GM21723 (cell line): ENCODE measurements around the gene ARID4A.
A peak's percentile ranks its signal among the peaks of the same experiment; 100 is the strongest.
"Not testable (repeated sequence)": the region's sequence is repeated elsewhere in the genome, so short reads cannot be mapped to it uniquely, and the experiment has no call there.

ENCODE experiments used
- ATAC-seq: cut with Tn5 transposase; IDR thresholded peaks from one replicate; pipeline ENCODE4 v1.9.1; 2021; ENCODE audit warnings: mild to moderate bottlenecking, moderate library complexity; ENCODE audit not compliant: unreplicated experiment

The ARID4A gene

DNA sequence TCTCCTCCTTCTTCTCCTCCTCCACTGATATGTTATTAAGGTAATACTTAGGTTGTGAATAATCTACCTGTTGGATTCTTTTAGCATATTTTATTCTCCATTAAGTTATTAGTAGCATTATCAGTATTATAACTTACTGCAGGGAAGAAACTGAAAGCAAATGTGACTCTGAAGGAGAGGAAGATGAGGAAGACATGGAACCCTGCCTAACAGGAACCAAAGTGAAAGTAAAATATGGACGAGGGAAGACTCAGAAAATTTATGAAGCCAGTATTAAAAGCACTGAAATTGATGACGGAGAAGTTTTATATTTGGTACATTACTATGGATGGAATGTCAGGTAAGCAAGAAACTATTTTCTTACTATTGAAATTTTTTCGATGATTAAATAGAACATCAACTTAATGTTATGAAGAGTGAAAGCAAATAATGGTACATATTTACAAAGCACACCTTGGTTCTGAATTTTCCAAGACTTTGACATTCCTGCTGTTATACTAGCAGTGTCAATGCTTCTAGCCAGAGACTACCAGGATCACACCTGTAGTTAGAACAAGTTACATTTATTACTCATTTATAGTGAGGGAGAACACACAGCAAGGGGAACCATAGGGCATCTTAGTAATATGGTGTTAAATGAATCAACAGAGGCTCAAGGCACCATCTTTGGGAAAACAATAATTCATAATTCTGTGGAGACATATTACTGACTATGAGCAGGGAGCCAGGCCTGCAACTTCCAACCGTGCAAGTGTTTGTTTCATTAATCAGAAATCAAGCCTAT is 55.4 kb downstream of the ARID4A start:
- no peak for ATAC-seq

DNA sequence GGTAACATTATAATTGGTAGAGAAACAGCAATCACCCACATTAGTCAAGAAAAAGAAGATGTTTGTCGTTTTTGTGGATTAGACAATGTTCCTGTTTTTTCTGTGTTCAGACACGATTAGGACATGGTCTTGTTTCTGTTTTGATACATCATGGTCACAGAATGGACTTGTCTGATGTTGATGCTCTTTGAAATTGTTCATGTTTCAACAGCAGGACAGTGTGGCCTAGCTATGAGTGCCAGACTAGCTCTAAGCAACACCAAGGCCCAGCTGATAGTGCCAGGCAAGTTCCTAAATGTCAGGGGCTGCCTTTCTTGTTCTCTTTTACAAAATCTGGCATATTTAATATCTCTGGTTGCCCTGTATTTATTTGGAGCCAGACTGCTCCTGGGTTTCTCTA is 56.5 kb downstream of the ARID4A start:
- ATAC-seq = no peak

DNA sequence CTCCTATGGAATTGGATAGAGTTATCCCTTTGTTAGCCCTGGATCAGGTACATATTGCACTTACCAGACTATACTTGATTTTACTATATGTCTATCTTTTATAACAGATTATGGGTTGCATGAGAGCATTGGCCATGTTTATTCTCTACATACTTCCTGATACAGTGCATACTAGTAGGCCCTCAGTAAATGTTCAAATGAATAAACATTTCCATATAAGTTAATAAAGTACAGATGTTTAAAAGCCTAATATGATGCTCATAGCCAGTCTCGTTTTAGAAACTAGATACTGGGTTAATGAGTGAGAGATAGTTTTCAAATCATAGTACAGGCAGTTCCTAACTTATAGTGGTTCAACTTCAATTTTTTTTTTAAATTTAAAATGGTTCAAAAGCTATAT is 57.9 kb downstream of the ARID4A start:
- ATAC-seq = no peak

DNA sequence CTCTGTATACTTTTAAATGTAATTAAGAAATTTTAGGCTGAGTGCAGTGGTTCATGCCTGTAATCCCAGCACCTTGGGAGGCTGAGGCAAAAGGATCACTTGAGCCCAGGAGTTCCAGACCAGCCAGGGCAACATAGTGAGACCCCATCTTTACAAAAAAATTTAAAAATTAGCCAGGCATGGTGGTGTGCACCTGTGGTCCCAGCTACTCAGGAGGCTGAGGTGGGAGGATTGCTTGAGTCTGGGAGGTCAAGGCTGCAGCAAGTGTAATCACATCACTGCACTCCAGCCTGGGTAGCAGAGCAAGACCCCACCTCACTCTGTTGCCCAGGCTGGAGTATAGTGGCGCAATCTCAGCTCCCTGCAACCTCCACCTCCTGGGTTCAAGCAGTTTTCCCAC is 63.9 kb downstream of the ARID4A start:
- not testable (repeated sequence) for ATAC-seq

DNA sequence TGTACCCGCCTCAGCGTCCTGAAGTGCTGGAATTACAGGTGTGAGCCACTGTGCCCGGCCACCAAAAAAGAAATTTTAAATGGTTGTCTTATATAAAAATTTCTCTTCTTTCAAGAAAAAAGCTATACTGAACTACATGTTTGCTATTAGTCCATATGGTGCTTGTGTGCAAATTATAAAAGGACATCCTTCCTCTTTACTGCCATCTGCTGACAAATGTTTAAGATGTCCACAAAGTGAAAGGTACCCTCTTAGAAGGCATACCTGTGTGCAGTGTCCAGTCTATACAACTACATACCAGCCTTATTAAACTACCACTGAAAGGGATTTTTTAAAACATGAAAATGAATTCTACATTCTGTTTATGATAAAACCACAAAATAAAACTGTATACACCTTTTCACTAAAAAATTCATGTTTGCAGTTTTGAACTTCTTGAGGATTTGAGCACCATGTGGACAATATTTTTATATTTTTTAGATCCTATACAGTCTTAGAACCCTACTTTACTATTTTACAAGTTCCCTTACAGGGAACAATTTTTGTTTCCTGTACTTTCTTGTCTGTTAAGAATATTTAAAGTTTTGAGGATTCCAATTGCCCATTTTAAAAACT is 64.5 kb downstream of the ARID4A start:
- ATAC-seq = peak; percentile 72

DNA sequence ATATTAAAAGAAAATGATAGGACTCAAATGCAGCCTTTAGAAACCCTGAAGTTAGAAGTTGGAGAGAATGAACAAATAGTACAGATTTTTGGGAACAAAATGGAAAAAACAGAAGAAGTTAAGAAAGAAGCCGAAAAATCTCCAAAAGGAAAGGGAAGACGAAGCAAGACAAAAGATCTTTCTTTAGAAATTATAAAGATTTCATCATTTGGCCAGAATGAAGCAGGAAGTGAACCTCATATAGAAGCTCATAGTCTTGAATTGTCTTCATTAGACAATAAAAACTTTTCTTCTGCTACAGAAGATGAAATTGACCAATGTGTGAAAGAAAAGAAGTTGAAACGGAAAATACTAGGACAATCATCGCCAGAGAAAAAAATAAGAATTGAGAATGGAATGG is 66.0 kb downstream of the ARID4A start:
- ATAC-seq = no peak

DNA sequence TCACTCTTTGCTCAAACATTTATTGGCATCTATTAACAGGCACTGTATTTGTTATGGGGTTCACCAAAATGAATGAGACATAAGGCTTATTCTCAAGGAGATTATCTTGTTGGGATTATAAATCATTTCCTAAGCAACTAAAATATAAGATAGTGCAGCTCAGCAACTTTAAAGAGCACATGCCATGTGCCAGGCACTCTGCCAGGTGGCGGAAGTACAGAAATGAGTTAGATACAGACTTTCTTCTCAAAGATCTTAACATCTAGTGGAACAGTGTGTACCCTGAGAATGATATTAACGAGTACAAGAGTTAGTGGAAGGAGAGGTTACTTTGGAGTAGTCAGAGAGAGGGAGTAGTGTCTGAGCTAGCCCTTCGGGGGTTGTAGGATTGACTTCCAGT is 68.9 kb downstream of the ARID4A start:
- ATAC-seq = no peak

DNA sequence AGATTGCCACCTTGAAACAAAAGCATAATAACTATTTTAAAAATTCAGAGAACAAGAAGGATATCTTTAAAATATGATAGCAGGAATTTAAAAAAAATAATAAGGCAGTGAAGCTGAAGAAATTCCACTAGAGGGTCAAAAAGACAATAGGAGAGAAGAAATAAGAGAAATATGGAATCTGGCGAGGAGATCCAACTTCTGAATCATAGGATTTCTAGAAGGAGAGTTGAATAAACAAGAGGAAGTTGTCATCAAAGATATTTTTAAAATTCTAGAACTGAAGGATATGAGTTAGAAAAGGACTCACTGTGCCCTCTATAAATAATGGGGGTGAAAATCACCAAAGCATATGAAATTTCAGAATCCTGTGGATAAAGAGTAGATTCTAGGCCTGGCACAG is 70.6 kb downstream of the ARID4A start:
- no peak for ATAC-seq

DNA sequence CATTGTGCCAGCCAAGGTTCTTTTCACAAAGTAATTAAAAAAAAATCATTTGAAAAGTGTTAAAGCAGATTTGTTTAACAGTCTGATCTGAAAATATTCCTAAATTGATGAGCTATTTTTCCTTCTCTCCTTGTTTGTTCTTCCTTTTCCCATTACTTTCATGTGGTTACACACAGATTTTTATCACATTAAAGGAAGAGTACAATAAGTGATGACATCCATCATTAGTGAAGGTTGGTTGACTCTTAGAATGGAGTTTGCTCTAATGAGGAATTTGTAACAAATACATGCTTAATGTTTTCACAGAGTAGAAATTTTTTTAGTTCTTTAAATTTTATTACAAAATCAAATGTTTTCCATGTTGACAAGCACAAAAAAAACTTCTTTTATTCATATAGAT is 78.4 kb downstream of the ARID4A start:
- ATAC-seq = no peak

DNA sequence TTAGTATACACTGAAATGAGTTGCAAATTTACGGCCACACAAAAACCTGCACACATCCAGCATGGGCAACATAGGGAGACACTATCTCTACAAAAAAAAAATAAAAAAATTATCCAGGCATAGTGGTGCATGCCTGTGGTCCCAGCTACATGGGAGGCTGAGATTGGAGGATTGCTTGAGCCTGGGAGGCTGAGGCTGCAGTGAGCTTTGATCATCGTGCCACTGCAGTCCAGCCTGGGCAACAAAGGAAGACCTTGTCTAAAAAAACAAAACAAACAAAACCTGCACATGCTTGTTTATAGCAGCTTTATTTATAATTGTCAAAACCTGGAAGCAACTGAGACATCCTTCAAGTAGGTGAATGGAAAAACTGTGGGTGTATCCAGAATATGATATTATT is 92.5 kb downstream of the ARID4A start:
- ATAC-seq = no peak

DNA sequence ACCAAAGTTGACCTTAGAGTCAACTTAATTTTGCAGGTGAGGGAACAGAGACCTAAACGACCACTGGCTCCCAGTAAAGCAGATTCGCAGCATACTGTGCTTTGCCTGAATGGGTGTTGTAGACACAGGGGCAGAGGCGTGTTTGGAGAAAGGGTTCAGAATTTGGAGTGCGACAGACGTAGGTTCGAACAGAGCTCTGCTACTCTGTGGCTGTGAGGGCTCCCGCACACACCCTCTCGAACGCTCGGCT is 97.1 kb downstream of the ARID4A start:
- ATAC-seq = no peak

DNA sequence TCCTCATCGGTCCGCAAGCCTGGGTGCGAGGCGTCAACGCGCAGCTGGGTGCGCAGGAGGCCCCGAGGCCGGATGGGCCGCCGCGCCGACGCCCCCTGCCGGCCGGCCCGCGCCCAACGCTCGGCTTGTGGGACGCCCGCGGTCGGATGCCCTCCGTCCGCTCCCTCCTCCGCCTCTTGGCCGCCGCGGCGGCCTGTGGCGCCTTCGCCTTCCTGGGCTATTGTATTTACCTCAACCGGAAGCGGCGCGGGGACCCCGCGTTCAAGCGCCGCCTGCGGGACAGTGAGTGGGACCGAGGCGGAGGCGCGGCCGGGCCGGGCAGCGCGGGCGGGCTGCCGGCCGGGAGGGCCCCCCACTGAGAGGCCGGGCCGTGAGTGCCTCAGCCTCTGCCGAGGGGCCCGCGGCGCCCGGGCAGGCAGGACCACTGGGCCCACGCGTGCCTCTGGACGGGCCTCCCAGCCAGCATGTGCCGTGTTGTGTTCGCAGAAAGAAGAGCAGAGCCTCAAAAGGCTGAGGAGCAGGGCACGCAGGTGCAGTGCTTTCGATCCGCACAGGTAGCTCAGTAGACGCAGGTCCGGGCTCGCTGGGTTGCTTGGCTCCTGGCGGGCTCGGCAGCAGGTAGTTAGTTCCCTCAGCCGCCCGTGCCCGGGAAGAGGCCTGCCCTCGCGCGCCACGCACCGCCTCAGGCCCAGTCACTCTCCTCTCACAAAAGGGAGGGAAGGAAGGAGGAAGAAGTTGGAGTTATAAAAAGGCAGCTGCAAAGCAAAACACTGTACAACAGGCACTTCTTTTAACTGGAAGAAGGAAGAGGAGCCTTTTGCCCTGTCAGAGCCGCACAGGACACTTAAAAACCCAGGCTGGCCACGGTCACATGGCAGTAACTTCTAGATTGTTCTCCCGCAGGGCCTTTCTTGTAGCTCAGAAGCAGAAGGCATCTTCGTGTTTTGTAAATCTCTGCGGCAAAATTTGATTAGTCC is 97.7 kb downstream of the ARID4A start, which contains the start of gene TOMM20L:
Gene TOMM20L (plus strand): TSS at position 119 of the 977 bp plus-strand sequence. CDS start 28 bp downstream, at position 147.
- ATAC-seq = peak; percentile 96

DNA sequence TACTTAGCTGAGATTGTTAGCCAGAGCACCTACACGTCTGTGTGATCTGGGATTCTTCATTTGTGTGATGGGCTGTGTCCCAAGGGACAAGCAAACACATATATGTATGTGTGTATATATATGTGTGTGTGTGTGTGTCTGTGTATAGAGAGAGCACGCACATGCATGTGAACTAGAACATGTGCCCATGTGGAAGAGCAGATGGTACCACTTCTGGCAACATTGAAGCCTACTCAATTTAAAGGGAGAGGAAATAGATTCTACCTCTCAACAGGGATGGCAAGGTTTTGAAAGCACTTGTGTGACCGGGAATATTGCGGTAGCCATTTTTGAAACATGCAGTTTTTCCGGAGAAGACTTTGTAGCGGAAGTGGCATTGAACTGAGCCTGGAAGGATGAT is 98.8 kb downstream of the ARID4A start:
- ATAC-seq = no peak

DNA sequence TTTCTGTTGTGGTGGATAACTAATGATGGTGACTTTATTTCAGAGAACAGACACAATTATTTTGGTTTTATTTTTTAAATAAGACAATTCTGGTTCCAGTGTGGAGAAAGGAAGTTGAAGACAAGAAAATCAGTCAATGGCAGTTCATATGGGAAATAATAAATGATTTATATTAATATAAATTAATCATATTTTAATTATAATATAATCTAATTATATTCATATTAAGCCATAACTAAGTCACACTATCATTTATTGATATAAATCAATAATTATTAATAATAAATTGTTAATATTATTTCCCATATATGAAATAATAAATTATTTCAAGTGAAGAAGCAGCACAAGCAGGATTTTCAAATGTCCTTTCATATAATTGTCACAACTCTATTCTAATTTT is 100.1 kb downstream of the ARID4A start:
- ATAC-seq = no peak

DNA sequence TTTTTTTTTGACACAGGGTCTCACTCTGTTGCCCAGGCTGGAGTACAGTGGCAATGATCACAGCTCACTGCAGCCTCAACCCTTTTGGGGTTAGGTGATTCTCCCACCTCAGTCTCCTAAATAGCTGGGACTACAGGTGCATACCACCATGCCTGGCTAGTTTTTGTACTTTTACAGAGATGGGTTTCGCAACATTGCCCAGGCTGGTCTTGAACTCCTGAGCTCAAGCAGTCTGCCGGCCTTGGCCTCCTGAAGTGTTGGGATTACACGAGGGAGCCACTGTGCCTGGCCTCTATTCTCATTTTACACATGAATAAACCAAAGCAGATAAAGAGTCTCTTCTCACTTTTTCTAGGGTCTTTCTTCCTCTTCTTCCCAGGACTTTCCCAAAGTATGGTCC is 100.5 kb downstream of the ARID4A start:
- no peak for ATAC-seq

DNA sequence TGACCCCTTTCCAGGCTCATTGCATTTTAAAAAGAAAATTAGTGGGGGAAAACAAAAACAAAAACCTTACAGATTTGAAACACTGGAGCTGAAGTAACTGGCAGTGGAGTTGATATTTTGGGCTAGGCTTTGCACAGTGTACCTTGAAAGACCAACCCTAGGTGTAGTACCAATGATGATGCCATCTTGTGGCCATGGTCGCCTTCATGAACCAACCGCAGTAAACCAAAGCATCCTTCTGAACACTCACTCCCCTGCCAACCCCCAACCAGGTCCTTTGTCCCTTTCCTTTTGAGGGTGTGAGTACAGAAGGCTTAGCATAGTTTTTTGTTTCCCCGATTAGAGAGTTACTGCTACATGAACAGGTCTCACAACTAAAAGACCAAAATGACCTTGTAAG is 103.2 kb downstream of the ARID4A start:
- no peak for ATAC-seq

DNA sequence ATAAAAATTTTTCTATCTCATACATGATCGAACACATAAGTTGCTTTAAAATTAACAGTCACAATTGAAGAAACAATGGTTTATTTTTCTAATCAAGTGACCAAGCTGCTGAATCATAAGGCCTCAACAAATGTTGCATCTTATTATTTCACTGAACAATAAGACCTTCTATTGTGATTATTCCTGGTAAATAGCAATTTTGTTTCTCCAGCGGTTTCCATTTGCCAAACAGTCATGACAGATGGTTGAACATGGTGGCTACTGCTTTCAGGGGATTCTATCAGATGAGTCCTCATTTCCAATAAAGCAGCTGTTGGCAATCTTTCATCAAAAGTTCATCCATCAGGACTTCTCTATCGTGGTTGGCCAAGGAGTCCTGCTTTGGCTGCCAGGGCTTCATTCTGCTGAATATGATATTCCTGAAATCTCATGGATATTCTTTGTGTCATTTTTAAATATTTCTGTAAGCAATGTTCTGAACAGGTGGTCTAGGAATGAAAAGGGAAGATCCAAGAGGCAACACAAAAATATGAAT is 110.4 kb downstream of the ARID4A start:
- no peak for ATAC-seq

DNA sequence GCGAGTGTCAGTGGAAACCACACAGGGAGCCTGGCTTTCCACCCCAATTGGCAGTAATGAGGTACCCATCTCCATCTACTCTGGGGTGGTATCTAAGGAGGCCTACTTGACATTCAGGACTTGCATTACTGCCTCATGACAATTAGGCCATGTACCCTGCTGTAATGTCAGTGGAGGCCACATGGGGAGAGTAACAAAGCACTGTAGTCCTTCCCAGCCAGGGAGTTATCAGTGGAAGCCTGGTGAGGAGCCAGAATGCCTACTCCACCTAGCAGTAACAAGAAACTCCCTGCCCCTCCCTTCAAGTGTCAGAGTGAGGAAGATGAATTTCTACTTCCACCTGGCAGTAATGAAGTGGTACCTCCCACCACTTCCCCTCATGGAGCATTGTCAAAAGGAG is 116.5 kb downstream of the ARID4A start:
- ATAC-seq = no peak

DNA sequence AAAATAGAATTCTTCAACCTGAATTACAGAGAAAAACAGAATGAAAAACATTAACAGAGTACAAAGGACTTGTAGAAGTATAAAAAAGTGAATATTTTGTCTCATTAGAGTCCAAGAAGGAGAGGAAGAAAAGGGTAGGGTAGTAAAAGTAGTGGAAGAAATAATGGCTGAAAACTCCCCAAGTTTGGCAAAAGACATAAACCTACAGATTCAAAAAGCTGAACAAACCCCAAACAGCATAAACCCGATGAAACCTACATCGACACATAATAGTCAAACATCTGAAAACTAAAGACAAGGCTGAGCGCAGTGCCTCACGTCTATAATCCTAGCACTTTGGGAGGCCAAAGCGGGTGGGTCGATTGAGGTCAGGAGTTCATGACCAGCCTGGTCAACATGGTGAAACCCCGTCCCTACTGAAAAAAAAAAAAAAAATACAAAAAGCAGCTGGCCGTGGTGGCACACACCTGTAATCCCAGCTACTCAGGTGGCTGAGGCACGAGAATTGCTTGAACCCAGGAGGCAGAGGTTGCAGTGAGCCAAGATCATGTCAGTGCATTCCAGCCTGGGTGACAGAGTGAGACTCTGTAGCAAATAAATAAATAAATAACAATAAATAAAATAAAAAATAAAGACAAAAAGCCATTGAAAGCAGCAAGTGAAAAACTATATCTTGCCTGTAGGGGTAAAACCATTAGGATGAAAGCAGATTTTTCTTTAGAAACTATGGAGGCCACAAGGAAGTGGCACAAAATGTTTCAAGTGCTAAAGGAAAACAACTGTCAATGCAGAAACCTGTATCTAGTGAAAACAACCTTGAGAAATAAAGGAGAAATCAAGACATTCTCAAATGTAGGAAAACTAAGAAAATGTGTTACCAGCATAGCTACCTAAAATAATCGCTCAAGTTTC is 117.5 kb downstream of the ARID4A start:
- no peak for ATAC-seq

DNA sequence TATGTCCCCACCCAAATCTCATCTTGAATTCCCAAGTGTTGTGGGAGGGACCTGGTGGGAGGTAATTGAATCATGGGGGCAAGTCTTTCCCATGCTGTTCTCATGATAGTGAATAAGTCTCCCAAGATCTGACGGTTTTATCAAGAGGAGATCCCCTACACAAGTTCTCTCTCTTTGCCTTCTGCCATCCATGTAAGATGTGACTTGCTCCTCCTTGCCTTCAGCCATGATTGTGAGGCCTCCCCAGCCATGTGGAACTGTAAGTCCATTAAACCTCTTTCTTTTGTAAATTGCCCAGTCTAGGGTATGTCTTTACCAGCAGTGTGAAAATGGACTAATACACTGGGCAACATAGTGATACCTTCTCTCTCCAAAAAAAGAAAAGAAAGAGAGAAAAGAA is 118.6 kb downstream of the ARID4A start:
- not testable (repeated sequence) for ATAC-seq
